ENCODE data around the gene IPPK.
"Not testable (repeated sequence)": the region's sequence is repeated elsewhere in the genome, so short reads cannot be mapped to it uniquely, and the experiment has no call there.

DNA sequence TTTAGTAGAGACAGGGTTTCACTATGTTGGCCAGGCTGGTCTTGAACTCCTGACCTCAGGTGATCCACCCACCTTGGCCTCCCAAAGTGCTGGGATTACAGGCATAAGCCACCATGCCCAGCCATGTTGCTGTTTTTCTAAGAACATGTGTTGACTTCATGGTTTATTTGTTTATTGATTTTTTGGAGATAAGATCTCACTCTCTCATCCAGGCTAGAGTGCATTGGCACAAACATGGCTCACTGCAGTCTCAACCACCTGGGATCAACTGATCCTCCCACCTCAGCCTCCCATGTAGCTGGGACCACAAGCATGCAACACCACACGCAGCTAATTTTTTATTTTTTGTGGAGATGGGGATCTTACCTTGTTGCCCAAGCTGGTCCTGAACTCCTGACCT is 74.9 kb downstream of the IPPK start:
- not testable (repeated sequence) for TF ChIP-seq EZH2phosphoT487 (IDR thresholded peaks at IDR 0.05; ENCODE audit: insufficient read depth, low read depth); EZH2 (IDR thresholded peaks at IDR 0.05; ENCODE audit: insufficient read depth, poor library complexity, severe bottlenecking)

Data from GM23248 (cell line).